SKM-1 treated with dmso at 0.1 percent for 144 hours (cell line): ENCODE measurements around the gene APOBEC3C.
"Not testable (repeated sequence)": the region's sequence is repeated elsewhere in the genome, so short reads cannot be mapped to it uniquely, and the experiment has no call there.

ENCODE experiments used
- DNase-seq: peaks from one replicate; lab custom pipeline; 2025; ENCODE audit not compliant: unreplicated experiment; lab: John Stamatoyannopoulos, UW

The APOBEC3C gene

DNA sequence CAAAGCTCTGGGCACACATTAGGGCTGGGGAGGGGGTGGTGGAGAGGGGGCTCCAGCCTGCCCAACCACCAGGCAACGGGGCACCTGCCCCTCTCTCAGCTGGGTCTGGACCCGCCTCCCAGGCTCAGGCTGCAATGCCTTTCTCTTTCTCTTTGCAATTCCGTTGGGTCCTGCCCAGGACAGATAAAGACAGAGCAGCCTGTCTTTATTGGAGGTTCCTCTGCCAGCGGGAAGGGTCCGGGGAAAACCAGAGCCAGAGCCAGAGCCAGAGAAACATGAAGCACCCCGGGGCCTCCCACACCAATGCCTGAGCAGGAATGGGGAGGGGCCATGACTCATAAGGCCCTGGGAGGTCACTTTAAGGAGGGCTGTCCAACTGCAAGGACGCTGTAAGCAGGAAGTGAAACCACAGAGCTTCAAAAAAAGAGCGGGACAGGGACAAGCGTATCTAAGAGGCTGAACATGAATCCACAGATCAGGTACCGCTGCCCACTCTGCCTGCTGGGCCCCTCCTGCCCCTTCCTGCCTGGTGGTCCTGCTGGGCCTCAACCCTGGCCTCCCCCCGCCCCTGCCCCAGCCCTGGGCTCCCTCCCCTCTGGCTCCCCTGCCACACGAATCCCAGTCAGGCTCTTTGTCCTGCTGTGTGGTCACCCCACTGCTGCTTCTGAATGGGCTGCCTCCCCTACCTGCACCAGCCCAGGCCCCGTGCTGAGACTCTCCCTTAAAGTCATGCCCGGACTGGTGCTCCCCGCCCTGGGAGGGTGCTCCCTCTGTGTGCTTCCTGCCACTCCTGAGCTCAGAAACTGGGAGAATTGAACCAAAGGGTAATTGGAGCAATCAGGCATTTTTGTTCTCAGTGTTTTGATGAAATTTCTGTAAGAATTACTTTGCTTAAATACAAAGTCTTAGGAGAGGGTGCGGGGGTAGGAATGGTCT is 31.8 kb upstream of the APOBEC3C start, which contains the start of gene APOBEC3B:
Gene APOBEC3B (plus strand): TSS at position 356 of the 936 bp plus-strand sequence. CDS start 107 bp downstream, at position 463.
- peak; percentile 89 for DNase-seq

DNA sequence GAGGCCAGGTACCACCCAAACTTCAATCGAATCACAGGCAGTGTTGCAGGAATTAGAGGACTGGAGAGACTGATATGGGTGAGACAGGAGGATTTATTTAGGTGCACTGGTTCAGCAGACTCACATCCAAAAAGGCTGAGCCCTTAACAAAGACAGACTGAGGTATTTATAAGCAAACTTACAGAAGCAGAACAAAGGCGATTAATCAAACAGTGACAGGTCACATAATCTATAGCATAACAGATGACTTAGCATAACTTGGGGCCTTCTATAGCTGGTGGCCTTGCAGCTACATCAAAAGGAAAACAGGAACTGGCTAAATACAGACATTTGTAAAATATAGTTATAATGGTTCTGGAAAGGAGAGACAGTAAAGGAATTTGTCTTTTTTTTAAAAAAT is 29.8 kb upstream of the APOBEC3C start:
- no peak for DNase-seq

DNA sequence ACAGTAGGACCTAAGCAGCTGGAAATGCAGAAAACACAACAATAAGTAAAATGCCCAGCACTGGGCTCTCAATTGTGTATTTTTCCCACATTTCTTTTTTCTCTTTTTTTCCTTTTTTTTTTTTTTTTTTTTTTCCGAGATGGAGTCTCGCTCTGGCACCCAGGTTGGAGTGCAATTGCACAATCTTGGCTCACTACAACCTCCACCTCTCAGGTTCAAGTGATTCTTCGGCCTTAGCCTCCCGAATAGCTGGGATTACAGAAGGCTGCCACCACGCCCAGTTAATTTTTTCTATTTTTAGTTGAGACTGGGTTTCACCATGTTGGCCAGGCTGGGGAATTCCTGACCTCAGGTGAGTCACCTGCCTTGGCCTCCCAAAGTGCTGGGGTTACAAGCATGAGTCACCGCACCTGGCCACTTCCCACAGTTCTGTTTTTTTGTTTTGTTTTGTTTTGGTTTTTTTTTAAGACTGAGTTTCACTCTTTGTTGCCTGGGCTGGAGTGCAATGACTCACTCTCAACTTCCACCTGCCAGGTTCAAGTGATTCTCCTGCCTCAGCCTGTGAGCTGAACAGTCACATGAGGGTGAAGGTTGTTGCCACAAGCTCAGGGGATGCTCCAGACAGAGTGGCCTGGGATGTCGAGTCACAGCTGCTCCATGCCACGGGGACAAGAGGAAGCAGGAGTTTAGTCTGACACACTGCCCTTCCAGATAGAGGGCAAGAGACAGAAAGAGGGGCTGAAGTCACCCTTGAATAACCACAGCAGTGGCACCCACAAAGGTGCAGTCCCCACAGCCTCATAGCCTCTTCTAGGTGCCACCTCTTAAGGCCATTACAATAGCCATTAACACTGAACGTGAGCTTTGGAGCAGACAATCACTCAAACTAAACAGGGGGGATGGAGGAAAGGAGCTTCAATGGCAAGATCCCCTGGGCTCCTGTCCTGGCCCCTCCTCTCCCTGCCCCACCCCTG is 29.0 kb upstream of the APOBEC3C start:
- not testable (repeated sequence) for DNase-seq

DNA sequence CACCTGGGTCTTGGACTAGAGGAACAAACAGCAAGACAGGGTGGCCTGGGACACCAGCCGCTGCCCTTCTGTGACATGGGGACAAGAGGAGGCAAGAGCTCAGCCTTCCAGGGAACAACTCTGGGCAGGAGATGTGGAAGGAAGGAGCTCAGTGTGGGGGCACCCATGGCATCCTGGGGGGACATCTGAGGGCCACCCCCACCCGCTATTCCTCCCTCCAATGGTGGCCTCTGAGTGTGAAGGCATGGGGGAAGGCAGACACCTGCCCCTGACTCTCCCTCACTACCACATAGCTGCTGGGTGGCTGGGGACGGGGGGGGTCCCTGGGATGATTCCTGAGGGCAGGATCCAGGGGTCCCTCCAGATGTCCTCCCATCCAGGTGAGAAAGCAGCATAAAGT is 27.4 kb upstream of the APOBEC3C start:
- DNase-seq, result no peak

DNA sequence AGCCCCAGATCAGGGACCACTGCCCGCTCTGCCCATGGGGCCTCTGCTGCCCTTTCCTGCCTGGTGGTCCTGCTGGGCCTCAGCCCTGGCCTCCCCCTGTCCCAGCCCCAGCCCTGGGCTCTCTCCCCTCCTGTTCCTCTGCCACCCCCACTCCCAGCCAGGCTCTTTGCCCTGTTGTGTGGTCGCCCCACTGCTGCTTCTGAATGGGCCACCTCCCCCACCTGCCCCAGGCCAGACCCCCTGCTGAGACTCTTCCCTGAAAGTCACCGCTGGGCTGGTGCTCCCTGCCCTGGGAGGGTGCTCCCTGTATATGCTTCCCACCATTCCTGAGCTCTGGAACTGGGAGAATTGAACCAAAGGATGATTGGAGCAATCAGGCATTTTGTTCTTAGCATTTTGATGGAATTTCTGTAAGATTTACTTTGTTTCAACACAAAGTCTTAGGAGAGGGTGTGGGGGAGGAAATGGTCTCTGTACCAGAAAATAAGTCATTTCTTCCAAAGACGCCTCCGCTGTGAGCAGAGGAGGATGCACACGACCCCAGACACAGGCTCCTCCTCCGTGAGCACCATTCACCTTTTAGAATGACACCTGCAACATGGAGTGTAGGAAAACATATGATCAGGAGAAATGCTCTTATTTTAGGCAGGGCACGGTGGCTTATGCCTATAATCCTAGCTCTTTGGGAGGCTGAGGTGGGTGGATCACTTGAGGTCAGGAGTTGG is 26.7 kb upstream of the APOBEC3C start:
- DNase-seq, result no peak

DNA sequence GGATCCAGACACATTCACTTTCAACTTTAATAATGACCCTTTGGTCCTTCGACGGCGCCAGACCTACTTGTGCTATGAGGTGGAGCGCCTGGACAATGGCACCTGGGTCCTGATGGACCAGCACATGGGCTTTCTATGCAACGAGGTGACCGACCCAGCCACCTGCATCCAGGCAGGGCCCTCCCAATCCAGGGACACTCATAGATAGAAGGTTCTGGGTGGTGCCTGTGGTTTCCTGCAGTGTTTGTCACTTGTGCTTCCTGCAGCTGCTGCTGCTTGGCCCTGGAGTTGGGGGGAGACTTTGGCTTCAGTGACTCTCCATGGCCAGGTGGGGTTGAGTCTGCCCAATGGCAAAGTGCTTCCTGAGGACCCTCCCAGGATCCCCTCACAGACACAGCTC is 24.6 kb upstream of the APOBEC3C start:
- no peak for DNase-seq

DNA sequence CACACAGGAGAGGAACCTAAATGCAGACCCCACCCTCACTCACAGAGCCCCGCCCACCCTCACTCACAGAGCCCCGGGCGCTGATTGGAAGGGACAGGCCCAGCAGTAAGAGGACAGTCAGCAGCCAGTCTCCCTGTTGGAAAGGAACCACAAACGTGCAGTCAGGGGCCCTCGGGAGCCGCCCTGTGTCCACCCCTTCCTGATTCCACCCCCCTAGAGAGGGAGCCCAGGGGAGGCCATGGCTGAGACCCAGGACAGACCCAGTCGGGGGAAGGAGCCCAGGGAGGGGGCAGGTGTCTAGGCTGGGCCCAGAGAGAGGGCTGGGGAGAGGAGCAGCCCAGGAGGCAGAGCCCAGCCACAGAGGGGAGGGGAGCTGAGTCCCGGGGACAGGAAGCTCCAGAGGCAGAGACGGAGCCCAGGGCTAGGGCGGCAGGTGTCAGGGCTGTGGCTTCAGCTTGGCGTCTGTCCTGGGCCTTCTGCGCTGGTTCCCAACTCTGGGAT is 21.1 kb upstream of the APOBEC3C start:
- DNase-seq, result not testable (repeated sequence)

DNA sequence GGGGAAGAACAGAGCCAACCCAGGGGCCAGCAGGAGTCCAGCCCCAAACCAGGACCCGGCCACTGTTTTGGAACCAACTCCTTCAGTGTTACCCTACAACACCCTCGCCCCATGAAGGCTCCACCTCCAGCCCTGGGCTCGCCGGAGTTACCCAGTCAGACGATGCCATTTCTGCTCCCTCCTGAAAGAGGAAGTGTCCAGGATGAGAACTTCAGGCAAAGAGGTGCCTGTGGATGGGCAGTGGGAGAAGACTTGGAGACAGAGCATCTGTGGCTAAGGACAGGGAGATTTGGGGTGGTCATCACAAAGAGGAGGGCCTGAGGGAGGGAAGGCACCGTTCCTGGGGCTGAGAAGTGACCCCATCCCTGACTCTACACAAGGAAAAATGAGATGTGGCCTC is 18.0 kb upstream of the APOBEC3C start:
- no peak for DNase-seq

DNA sequence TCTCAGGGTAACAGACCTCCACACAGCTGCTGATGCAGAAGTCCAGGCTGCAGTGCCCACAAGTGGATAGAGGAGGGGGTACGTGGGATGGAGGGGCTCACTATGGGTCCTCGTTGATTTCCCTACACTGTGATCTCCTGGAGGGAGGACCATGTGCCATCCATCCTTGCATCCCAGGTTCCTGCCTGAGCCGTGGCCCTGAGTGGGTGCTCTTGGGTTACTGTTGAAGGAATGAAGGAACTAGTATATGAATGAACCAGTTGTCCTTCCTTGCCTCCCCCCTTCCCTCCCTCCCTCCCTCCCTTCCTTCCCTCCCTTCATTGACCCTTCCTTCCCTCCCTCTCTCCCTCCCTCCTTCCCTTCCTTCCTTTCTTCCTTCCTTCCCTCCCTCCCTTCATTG is 16.5 kb upstream of the APOBEC3C start:
- DNase-seq, result no peak

DNA sequence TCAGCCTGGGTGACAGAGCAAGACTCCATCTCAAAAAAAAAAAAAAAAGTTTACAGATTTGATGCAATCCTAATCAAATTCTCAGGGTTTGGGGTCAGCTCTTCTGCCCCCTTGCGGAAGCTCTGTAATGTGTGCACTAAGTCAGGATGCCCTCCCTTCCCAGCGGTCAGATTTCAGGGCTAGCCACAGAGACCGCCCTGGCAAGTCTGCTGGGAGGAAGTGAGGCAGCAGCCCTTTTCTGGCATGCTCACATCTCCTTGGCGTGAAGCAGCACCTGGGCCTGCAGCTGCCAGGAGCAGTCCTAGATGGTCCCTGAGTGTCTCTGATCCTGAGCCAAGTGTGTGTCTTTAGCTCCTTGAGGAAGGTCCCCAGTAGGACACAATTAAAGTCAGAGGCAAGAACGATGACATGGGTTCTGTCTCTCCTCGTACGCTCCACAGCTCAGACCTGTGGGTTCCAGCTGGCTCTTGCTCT is 10.9 kb upstream of the APOBEC3C start:
- DNase-seq, result peak; percentile 89

DNA sequence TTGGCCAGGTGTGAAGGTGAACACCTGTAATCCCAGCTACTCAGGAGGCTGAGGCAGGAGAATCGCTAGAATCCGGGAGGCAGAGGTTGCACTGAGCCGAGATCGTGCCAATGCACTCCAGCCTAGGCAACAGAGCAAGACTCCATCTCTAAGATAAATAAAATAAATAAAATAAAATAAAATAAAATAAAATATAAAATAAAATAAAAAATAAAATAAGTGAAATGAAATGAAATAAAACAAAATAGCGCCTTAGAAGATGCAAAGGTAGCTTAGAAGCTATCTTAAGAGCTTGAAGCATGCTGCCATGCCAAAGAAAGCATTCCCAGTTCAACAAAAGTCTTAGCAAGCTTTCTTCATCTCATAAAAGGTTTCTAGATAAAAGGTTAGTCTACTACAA is 6.9 kb upstream of the APOBEC3C start:
- no peak for DNase-seq

DNA sequence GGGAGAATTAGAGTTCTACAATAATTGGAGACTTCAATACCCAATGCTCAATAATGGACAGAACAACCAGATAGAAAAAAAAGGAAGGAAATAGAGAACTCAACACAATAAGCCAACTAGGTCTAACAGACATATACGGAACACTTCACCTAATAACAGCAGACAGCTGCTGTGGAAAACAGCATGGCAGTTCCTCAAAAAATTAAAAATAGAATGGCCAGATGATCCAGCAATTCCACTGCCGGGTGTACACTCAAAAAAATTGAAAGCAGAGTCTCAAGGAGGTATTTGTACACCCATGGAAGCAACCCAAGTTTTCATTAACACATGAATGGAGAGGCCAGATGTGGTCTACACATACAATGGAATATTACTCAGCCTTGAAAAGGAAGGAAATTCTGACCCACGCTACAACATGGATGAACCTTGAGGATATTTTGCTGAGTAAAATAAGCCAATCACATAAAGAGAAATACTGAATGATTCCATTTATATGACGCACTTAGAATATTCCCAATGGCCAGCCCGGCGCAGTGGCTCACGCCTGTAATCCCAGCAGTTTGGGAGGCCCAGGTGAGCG is 5.7 kb upstream of the APOBEC3C start:
- DNase-seq, result not testable (repeated sequence)

DNA sequence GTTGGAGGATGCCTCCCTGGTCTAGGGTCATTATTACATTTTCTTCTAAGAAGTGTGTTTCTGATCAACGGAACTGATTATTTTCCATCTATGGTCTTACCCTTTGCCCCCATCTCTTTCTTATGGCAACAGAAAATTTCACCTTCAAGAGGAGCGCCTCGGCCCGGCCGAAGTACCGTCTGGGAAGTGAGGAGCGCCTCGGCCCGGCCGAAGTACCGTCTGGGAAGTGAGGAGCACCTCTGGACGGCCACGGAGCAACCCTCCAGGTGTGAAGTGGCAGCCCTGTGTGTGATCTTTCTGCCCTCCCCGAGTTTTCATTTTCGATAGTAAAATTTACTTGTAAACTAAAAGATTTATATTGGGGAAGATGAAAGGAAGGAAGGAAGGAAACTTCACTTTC is 3.1 kb upstream of the APOBEC3C start:
- no peak for DNase-seq

DNA sequence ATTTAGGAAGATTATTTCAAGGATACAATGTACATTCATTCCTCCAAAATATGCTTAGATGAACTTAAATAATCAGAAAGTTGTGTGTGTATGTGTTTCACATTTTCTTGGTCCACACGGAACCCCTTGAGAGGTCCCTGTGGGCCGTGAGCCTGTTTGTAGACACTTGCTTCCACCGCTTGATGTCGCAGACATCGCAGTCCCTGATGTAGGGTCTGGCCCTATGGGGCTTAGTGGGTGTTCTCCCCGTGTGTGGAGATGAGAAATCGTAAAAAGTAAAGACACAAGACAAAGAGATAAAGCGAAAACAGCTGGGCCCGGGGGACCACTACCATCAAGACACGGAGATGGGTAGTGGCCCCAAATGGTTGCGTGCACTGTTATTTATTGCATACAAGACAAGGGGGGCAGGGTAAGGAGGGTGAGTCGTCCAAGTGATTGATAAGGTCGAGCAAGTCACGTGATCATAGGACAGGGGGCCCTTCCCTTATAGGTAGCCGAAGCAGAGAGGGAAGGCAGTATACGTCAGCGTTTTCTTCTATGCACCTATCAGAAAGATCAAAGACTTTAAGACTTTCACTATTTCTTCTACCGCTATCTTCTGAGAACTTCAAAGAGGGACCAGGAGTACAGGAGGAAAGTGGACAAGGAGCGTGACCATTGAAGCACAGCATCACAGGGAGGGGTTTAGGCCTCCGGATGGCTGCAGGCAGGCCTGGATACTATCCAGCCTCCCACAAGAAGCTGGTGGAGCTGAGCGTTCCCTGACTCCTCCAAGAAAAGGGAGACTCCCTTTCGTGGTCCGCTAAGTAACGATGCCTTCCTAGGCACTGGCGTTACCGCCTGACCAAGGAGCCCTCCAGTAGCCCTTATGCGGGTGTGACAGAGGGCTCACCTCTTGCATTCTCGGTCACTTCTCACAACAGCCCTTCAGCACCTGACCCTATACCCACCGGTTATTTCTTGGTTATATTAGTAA is 1.2 kb upstream of the APOBEC3C start:
- no peak for DNase-seq

DNA sequence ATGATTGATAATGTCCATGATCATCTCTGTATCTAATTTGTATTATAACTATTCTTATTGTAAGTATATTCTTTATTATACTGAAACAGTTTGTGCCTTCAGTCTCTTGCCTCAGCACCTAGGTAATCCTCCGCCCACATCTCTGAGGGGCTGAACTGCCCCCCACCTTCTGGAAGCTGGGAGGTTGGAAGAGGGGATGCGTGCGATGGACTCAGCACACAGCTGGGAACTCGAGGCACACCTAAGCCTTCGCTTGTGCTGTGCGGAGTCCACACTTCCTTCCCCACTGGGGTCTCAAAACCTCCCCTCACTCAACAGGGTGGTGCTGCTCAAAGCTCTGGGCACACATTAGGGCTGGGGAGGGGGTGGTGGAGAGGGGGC is 506 bp upstream of the APOBEC3C start:
- not testable (repeated sequence) for DNase-seq

DNA sequence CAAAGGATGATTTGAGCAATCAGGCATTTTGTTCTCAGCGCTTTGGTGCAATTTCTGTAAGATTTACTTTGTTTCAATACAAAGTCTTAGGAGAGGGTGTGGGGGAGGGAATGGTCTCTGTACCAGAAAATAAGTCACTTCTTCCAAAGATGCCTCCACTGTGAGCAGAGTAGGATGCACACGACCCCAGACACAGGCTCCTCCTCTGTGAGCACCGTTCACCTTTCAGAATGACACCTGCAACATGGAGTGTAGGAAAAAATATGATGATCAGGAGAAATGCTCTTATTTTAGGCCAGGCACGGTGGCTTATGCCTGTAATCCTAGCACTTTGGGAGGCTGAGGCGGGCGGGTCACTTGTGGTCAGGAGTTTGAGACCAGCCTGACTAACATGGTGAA is 665 bp downstream of the APOBEC3C start:
- DNase-seq, result not testable (repeated sequence)

DNA sequence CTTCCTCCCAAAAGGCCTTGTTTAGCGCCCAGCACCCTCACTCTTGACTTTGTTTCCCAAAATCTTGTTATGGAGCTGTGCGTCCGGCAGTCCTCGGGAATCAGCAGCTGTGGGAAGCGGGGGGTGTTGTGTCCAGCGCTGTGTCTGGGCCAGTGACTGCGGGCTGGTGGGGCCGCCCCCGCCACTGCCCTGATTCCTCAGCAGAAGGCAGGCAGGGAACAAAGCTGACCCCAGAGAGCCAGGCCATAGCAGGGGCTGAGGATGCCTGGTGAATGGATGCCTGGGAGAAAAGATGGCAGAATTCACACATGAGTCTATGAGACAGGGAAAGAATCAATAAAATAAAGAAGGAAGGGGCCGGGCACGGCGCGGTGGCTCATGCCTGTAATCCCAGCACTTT is 2.5 kb downstream of the APOBEC3C start:
- no peak for DNase-seq

DNA sequence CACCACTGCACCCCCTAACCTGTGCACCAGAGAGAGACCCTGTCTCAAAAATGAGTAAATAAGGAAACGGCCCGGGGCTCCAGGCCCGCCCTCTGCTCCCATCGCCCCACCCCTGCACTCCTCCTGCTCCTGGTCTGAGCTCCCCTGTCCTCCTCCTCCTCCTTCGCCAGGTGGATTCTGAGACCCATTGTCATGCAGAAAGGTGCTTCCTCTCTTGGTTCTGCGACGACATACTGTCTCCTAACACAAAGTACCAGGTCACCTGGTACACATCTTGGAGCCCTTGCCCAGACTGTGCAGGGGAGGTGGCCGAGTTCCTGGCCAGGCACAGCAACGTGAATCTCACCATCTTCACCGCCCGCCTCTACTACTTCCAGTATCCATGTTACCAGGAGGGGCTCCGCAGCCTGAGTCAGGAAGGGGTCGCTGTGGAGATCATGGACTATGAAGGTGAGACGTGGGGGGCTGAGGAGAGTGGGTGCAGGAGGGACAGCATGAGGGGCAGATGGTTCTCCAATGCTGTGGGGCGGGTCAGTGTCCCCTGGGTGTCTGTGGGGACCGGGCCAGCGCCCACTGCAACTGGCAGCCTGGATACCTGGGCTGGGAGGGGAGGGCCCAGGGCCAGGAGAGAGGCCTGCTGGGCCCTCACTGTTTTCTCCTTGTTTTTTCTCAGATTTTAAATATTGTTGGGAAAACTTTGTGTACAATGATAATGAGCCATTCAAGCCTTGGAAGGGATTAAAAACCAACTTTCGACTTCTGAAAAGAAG is 3.7 kb downstream of the APOBEC3C start:
- DNase-seq, result no peak
